ENCODE results near the gene P2RX6. TPM values are rescaled to one million over a fixed set of nuclear protein-coding genes. Genes with fewer than 3 reads are reported as not detected.

The P2RX6 gene
- total RNA-seq, 4 donors from 2014 or later, result 17.6 to 68.9 (median 33.3) TPM

DNA sequence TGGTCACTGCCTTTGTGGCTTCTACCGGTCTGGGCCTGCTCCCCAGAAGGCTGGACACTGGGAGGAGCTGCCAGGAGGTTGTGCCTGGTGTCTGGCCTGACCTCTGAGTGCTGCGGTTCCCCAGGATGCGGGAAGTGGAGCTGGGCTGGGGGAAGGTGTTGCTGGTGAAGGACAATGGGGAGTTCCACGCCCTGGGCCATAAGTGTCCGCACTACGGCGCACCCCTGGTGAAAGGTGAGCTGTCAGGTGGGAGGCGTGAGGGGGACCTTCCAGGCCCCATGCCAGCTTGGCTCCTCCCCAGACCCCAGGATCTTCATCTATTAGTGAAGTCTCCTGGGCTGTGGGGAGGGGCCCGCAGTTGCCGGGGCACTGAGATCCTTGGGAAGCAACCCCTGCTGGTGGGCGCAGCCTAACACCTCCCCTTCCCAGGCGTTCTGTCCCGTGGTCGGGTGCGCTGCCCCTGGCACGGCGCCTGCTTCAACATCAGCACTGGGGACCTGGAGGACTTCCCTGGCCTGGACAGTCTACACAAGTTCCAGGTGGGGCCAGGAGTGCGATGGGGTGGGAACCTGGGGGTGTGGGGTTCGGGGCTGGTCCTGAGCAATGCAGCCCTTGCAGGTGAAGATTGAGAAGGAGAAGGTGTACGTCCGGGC lies 41.2 kb upstream of the P2RX6 start:
- H3K27me3 ChIP-seq, result no peaks in the 10 kb centered on the region
- H3K4me3 ChIP-seq, result no peak overlapping the region
- H3K36me3 ChIP-seq, result no peaks in the 10 kb centered on the region
- intact Hi-C loops (cut with DNase I; ENCODE audit: low total_unique reads), result no loop called here
- H3K4me1 ChIP-seq, result no peaks in the 10 kb centered on the region
- no peak for TF ChIP-seq POLR2A (IDR thresholded peaks at IDR 0.05)
- TF ChIP-seq, protein P1, sequence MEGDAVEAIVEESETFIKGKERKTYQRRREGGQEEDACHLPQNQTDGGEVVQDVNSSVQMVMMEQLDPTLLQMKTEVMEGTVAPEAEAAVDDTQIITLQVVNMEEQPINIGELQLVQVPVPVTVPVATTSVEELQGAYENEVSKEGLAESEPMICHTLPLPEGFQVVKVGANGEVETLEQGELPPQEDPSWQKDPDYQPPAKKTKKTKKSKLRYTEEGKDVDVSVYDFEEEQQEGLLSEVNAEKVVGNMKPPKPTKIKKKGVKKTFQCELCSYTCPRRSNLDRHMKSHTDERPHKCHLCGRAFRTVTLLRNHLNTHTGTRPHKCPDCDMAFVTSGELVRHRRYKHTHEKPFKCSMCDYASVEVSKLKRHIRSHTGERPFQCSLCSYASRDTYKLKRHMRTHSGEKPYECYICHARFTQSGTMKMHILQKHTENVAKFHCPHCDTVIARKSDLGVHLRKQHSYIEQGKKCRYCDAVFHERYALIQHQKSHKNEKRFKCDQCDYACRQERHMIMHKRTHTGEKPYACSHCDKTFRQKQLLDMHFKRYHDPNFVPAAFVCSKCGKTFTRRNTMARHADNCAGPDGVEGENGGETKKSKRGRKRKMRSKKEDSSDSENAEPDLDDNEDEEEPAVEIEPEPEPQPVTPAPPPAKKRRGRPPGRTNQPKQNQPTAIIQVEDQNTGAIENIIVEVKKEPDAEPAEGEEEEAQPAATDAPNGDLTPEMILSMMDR (IDR thresholded peaks at IDR 0.05 in 4 of 5, conservative IDR thresholded peaks at IDR 0.05 in 1 of 5), result no peak
- DNase-seq (no peak), ATAC-seq (no peak)
- in situ Hi-C loops (cut with MboI; ENCODE audit: low sequenced_read_pairs in 4 of 4), result no loop called here
- H3K27ac ChIP-seq, result no peak overlapping the region
- H3K9me3 ChIP-seq, result no peaks in the 10 kb centered on the region

DNA sequence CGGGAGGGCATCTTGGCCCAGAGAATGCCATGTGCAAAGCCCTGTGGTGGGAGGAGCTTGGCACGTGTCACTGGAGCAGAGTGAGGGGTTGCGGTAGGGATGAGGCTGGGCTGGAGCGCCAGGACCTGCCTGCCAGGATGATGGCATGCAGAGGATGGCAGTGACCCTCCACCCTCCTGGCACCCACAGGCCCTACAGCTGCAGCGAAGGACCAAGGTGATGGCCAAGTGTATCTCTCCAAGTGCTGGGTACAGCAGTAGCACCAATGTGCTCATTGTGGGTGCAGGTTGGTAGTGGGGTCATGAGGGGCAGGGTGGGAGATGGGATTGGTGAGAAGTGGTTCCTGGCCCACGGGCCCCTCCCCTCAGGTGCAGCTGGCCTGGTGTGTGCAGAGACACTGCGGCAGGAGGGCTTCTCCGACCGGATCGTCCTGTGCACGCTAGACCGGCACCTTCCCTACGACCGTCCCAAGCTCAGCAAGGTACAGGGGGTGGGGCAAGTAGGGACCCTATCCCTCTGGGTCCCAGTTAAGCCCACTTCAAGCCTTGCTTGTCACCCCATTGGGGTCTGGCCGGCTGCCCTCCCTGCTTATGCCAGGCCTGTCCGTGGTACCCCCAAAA lies 40.5 kb upstream of the P2RX6 start:
- peaks cover under 1 to 1% of the 10 kb centered on the region in 2 donors for H3K4me1 ChIP-seq
- intact Hi-C loops (cut with DNase I; ENCODE audit: low total_unique reads) (no loop called here), in situ Hi-C loops (cut with MboI; ENCODE audit: low sequenced_read_pairs in 4 of 4) (no loop called here)
- TF ChIP-seq, protein P1 (IDR thresholded peaks at IDR 0.05 in 4 of 5, conservative IDR thresholded peaks at IDR 0.05 in 1 of 5), result no peak
- no peak for TF ChIP-seq POLR2A (IDR thresholded peaks at IDR 0.05)
- no peak overlapping the region for H3K4me3 ChIP-seq
- H3K9me3 ChIP-seq, result no peaks in the 10 kb centered on the region
- H3K27ac ChIP-seq, result no peak overlapping the region
- H3K27me3 ChIP-seq, result no peaks in the 10 kb centered on the region
- no peaks in the 10 kb centered on the region for H3K36me3 ChIP-seq
- DNase-seq (no peak), ATAC-seq (no peak)

DNA sequence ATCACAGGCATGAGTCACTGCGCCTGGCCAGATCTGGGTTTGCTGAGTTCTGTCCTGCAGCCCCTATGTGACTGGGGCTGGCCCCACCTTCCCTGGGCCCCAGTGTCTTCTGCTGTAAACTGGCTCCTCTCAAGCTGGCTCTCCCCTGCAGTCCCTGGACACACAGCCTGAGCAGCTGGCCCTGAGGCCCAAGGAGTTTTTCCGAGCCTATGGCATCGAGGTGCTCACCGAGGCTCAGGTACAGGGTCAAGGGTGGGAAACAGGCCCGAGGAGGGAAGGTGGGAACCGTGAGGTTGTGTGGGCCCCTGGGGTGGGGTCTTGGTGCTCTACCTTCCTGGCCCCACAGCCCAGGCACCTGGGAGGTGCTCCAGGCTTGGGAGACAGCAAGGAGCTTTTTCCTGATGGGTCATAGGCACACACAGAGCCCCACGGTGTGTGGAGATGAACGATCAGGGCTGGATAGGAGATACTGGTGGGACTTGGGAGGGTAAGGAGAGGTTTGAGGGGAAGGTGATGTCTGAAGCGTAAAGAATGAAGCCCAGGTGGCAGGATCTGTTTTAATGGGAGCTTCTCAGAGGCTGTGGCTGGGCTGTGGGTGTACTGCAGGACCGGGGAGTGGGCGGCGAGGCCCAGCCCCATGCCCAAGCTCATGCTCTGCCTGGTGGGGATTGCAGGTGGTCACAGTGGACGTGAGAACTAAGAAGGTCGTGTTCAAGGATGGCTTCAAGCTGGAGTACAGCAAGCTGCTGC lies 39.2 kb upstream of the P2RX6 start:
- Histone ChIP-seq H3K4me3 (no peak overlapping the region), H3K9me3 (no peaks in the 10 kb centered on the region), H3K27ac (no peak overlapping the region), H3K36me3 (no peaks in the 10 kb centered on the region), H3K4me1 (peaks cover 9 to 13% of the 10 kb centered on the region in 2 donors), H3K27me3 (no peaks in the 10 kb centered on the region)
- TF ChIP-seq POLR2A (IDR thresholded peaks at IDR 0.05), result no peak
- TF ChIP-seq, protein P1 (IDR thresholded peaks at IDR 0.05 in 4 of 5, conservative IDR thresholded peaks at IDR 0.05 in 1 of 5), result no peak
- in situ Hi-C loops (cut with MboI; ENCODE audit: low sequenced_read_pairs in 4 of 4) (no loop called here), intact Hi-C loops (cut with DNase I; ENCODE audit: low total_unique reads) (no loop called here)
- ATAC-seq, result no peak
- no peak for DNase-seq

DNA sequence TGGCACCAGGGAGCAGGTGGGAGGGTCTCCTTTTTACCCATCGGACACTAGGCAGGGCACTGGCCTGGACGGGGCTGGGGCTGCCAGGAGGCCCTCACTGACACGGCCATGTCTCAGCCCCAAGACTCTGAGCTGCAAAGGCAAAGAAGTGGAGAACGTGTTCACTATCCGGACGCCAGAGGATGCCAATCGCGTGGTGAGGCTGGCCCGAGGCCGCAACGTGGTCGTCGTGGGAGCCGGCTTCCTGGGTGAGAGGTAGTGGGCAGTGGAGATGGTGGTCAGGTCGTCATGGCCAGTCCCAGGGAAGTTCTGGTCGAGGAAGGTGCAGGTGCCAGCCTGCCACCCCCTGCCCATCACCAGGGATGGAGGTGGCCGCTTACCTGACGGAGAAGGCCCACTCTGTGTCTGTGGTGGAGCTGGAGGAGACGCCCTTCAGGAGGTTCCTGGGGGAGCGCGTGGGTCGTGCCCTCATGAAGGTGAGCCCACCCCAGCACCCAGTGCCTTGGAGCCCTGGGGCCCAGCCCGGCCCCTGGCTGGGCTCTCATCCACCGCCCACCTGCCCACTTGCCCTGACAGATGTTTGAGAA lies 38.6 kb upstream of the P2RX6 start:
- intact Hi-C loops (cut with DNase I; ENCODE audit: low total_unique reads) (no loop called here), in situ Hi-C loops (cut with MboI; ENCODE audit: low sequenced_read_pairs in 4 of 4) (no loop called here)
- Histone ChIP-seq H3K27ac (no peak overlapping the region), H3K4me3 (no peak overlapping the region), H3K9me3 (no peaks in the 10 kb centered on the region), H3K36me3 (no peaks in the 10 kb centered on the region), H3K27me3 (no peaks in the 10 kb centered on the region), H3K4me1 (peaks cover 15 to 19% of the 10 kb centered on the region in 2 donors)
- DNase-seq, result no peak
- no peak for ATAC-seq
- no peak for TF ChIP-seq POLR2A (IDR thresholded peaks at IDR 0.05)
- TF ChIP-seq, protein P1 (IDR thresholded peaks at IDR 0.05 in 4 of 5, conservative IDR thresholded peaks at IDR 0.05 in 1 of 5), result no peak

Data from gastrocnemius medialis (tissue), 4 donors.